Fibroblast of lung (primary cell): Measurements from ENCODE around the gene GSE1.

Experiments used
- EZH2 ChIP-seq: IDR thresholded peaks from 2 replicates; pipeline ENCODE4 v1.5.1; 2012; ENCODE audit warnings: low read length, control low read depth, mild to moderate bottlenecking; ENCODE audit errors: missing control alignments
- TF ChIP-seq, protein P1 (sequence below), 2 donors: IDR thresholded peaks in 1 of 2; conservative IDR thresholded peaks in 1 of 2; 1 replicate in 1 of 2; 2 replicates in 1 of 2; pipeline ENCODE4 v1.5.1; 2011 to 2012; ENCODE audit warnings: low read length in 2 of 2, control low read depth in 1 of 2, inconsistent platforms in 1 of 2, low read depth in 1 of 2, mild to moderate bottlenecking in 1 of 2

DNA sequence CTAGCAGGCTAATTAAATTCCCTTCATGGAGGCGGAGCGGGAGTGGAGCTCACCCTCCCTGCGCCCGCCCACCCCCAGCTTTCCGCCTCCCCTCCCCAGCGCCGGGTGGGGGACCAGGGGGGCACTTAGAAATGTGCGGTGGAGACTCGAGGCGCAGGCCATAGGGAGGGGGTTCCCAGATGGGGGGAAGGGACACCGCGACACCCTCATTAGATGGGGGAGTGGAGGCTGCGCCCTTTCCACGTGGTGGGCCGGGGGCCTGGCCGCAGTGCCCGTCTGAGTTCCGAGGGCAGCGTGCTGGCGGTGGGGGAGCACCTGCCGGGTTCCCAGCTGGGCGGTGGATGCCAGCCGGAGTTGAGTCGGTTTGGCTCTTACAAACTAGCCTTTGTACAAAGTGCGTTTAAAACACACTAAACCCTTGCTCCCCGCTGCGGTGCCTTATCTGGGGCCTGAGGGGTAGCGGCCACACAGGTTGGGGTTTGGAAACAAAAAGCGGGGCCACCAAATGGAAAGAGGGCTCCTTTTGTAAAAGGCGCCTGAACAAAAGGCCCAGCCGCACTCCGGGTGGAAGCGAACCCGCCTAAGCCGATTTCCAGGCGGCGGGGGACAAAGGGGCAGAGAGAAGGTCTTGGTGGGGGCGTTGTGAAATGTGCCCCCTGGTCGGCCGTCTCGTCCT is 1.4 kb downstream of the GSE1 start:
- TF ChIP-seq EZH2, result no peak
- TF ChIP-seq, protein P1, sequence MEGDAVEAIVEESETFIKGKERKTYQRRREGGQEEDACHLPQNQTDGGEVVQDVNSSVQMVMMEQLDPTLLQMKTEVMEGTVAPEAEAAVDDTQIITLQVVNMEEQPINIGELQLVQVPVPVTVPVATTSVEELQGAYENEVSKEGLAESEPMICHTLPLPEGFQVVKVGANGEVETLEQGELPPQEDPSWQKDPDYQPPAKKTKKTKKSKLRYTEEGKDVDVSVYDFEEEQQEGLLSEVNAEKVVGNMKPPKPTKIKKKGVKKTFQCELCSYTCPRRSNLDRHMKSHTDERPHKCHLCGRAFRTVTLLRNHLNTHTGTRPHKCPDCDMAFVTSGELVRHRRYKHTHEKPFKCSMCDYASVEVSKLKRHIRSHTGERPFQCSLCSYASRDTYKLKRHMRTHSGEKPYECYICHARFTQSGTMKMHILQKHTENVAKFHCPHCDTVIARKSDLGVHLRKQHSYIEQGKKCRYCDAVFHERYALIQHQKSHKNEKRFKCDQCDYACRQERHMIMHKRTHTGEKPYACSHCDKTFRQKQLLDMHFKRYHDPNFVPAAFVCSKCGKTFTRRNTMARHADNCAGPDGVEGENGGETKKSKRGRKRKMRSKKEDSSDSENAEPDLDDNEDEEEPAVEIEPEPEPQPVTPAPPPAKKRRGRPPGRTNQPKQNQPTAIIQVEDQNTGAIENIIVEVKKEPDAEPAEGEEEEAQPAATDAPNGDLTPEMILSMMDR (conservative IDR thresholded peaks at IDR 0.05 in 1 of 2, IDR thresholded peaks at IDR 0.05 in 1 of 2; ENCODE audit: low read depth in 1 of 2, low read length in 2 of 2), result no peak
